HG03558 (cell line): ENCODE measurements around the gene SETBP1.

Experiments
- ATAC-seq: cut with Tn5 transposase; IDR thresholded peaks from one replicate; pipeline ENCODE4 v1.9.1; 2021; ENCODE audit warnings: moderate number of reproducible peaks; ENCODE audit not compliant: unreplicated experiment; ENCODE audit errors: extremely low read depth

SETBP1 gene

GRCh38 chr18:44804033-44804432 lies 123.3 kb downstream of the SETBP1 start:
- ATAC-seq, result no peak

GRCh38 chr18:44805176-44805575 lies 124.5 kb downstream of the SETBP1 start:
- ATAC-seq, result no peak

- ATAC-seq, result no peak
These were observed 125.0 kb downstream of the SETBP1 start for GRCh38 chr18:44805643-44806042.

- ATAC-seq, result no peak
These were observed 127.1 kb downstream of the SETBP1 start for GRCh38 chr18:44807766-44808165.

GRCh38 chr18:44811572-44812125 lies 131.0 kb downstream of the SETBP1 start:
- ATAC-seq, result no peak

GRCh38 chr18:44812426-44812825 lies 131.7 kb downstream of the SETBP1 start:
- ATAC-seq, result no peak

GRCh38 chr18:44813586-44813985 lies 132.9 kb downstream of the SETBP1 start:
- no peak for ATAC-seq

GRCh38 chr18:44815108-44815507 lies 134.4 kb downstream of the SETBP1 start:
- no peak for ATAC-seq

GRCh38 chr18:44816050-44816449 lies 135.4 kb downstream of the SETBP1 start:
- no peak for ATAC-seq

GRCh38 chr18:44816477-44816876 lies 135.8 kb downstream of the SETBP1 start:
- ATAC-seq, result no peak

GRCh38 chr18:44817831-44818473 lies 137.3 kb downstream of the SETBP1 start:
- no peak for ATAC-seq

- ATAC-seq, result no peak
These were observed 138.1 kb downstream of the SETBP1 start for GRCh38 chr18:44818668-44819403.

- no peak for ATAC-seq
These were observed 139.3 kb downstream of the SETBP1 start for GRCh38 chr18:44819944-44820510.

- no peak for ATAC-seq
These were observed 141.2 kb downstream of the SETBP1 start for GRCh38 chr18:44821924-44822323.

- ATAC-seq, result no peak
These were observed 142.6 kb downstream of the SETBP1 start for GRCh38 chr18:44823286-44823685.

- no peak for ATAC-seq
These were observed 143.1 kb downstream of the SETBP1 start for GRCh38 chr18:44823782-44824181.

- ATAC-seq, result no peak
These were observed 144.2 kb downstream of the SETBP1 start for GRCh38 chr18:44824884-44825283.

GRCh38 chr18:44826418-44827259 lies 146.0 kb downstream of the SETBP1 start:
- ATAC-seq, result no peak

GRCh38 chr18:44828080-44828479 lies 147.4 kb downstream of the SETBP1 start:
- no peak for ATAC-seq

GRCh38 chr18:44830581-44830980 lies 149.9 kb downstream of the SETBP1 start:
- no peak for ATAC-seq
